ENCODE data around the gene CES2.

CES2 gene

DNA sequence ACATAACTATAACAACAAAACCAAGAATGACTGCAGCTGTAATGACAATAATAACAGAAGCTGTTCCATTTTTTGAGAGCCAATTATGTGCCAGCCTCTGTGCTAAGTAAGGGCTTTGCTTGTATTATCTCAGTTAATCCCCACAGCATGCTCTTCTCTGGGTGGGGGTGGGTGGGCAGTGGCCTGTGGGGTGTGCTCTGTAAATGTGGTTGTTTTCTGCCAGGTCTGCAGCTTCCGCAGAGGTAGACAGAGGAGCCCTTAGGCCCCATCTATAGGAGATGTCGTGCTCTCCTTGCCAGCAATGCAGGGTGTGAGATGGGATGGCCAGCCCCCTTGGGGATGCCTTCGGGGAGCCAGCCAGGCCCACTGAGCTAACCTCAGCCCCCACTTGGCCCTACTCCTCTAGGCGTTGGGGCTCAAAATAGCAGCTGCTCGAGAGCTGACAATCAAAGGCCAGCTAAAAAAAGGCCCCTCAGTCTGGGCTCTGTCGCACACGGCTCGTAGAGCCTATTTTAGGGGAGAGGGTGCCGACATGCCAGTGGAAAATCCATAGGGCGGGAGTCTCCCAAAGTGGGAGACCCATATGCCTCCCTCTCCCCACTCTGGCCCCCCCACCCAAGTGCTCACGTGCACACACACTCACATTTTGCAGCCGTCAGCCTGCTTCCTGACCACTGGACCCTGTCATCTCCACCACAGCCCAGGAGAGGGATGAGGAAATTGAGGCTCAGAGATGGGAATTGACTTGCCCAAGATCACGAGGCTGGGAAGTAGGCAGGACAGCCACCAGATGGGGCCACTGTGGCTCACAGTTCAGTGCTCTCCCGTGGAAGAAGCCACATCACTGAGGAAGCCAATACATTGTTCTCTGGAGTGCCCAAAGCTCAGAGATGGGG, 32.4 kb upstream of the CES2 start:
- in situ Hi-C loops (cut with HindIII; ENCODE audit: low sequenced_read_pairs) = no loop called here

DNA sequence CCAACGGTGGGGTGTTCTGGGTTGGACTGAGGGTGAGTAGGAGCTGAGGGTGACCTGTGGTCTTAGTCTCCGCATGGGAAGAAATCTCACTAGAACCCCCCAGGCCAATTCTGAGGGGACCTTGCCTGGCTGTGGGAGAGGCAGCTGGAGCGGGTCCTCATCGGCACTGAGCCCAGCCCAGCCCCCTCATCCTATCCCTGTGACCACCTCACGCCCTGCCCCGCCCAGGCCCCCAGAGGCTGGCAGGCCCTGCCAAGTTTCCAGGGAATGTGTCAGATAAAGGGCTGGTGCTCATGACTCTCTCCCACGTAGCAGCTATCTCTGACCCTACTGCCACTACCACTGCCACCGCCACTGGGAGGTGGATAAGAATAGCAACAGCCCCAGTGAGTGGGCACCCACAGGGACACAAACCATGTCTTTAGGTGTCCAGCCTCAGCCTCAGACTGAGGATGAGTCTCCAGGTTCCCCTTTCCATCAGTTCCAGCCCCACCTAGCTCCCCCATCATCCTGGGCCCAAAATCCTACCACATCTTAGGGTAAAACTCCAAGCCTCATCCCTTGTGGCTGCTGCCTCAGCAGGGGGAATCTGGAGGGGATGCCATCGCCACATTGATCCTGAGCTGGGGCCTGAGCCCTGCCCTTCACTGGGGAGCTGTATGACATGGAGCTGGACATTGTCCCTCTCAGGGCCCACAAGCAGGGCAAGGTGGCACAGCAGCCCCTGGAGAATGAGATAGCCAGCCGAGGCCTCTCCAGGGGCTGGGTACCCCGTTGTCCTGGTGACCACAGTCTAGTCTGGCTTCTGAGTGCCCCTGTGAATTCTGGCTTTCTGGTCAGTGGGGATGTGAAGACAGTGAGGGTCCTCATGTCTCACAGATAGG, 31.5 kb upstream of the CES2 start:
- in situ Hi-C loops (cut with HindIII; ENCODE audit: low sequenced_read_pairs) = no loop called here

DNA sequence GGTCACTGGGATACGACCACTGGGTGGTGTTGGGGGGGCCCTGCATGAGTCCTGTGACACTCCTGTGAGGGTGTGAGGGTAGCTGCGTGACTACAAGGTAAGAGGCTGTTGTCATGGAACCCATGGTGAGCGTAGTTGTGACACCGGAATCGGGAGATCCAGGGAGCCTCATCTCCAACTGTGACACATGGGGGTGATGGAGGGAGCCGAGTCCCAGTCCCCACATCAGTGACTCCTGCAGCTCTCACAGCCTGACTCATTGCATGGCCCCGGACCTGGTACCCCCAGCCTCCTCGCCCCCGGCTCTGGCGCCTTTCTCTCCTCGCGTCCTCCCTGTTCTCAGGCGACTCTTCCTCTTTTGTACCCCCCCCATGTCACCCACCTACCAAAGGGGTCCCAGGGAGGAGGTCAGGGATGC, 30.9 kb upstream of the CES2 start:
- in situ Hi-C loops (cut with HindIII; ENCODE audit: low sequenced_read_pairs) = no loop called here

DNA sequence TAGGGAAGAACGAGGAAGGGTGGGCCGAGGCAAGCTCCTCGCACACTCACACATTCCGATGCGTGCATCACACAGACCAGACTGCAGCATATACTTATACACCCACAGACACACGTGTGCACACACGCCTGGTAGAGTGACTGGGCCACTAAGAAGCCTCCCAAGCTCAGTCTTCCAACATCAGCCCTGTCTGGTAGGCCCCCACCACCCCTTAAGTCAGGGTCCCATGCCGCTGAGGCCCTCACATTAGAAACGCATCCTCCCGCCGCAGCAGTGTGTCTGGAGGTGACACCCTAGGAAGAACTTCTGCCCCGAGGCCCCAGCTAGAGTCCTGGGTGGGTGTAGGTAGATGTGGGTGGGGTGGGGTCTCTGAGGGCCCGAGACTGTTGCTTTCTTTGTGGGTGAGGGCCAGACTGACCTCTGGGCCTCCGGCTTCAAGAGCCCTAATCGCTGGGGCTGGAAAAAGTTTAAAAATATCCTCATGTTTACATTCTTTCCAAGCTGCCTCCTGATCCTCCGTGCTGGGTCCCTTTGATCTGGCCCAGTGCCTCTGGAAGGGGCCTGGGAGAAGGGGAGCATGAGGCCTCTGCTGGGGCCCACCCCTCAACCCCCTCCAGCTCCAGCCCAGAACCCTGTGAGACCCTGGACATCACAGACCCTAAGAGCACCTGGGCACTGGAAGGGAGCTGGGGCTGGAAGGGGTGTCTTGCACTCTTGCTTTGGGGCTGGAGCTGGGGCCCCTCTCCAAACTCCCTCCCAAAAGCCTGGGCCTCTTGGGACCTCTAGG, 30.3 kb upstream of the CES2 start:
- in situ Hi-C loops (cut with HindIII; ENCODE audit: low sequenced_read_pairs) = loop anchor here (5.0 kb wide), 1 partner anchor 72 kb away; no protein-coding TSS in a partner anchor

- in situ Hi-C loops (cut with HindIII; ENCODE audit: low sequenced_read_pairs) = loop anchor here (5.0 kb wide), 1 partner anchor 71 kb away; no protein-coding TSS in a partner anchor
Measured at GRCh38 chr16:66905633-66906539, 29.4 kb upstream of the CES2 start.

GRCh38 chr16:66906916-66907836, 28.1 kb upstream of the CES2 start:
- in situ Hi-C loops (cut with HindIII; ENCODE audit: low sequenced_read_pairs) = loop anchor here (5.0 kb wide), 1 partner anchor 70 kb away; no protein-coding TSS in a partner anchor

GRCh38 chr16:66908116-66908515, 27.2 kb upstream of the CES2 start:
- in situ Hi-C loops (cut with HindIII; ENCODE audit: low sequenced_read_pairs) = loop anchor here (5.0 kb wide), 1 partner anchor 69 kb away; no protein-coding TSS in a partner anchor

- in situ Hi-C loops (cut with HindIII; ENCODE audit: low sequenced_read_pairs) = loop anchor here (5.0 kb wide), 1 partner anchor 68 kb away; no protein-coding TSS in a partner anchor
Measured at GRCh38 chr16:66908762-66909559, 26.4 kb upstream of the CES2 start.

- in situ Hi-C loops (cut with HindIII; ENCODE audit: low sequenced_read_pairs) = no loop called here
Measured at GRCh38 chr16:66910175-66910940, 25.0 kb upstream of the CES2 start.

- in situ Hi-C loops (cut with HindIII; ENCODE audit: low sequenced_read_pairs) = no loop called here
Measured at GRCh38 chr16:66911112-66911511, 24.2 kb upstream of the CES2 start.

GRCh38 chr16:66911801-66912200, 23.5 kb upstream of the CES2 start:
- in situ Hi-C loops (cut with HindIII; ENCODE audit: low sequenced_read_pairs) = no loop called here

GRCh38 chr16:66913081-66913480, 22.2 kb upstream of the CES2 start:
- in situ Hi-C loops (cut with HindIII; ENCODE audit: low sequenced_read_pairs) = no loop called here

DNA sequence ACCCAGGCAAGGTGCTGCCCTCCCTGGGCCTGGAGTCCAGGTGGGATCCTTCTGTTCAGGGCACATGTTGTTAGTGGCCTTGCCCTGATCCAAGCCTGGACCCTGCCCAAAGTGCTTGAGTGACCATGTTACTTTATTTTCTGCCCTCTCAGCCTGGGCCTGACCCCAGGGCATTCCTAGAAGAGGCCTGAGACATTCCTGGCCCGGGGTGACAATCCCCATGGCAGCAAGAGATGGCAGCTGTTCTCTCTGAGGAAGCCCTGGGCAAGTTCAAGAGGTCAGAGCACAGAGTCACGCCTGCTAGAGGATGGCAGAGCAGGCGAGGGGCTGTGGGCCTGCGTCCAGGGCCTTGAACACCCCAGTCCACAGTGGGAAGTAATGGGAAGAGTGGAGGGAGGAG, 21.6 kb upstream of the CES2 start:
- in situ Hi-C loops (cut with HindIII; ENCODE audit: low sequenced_read_pairs) = no loop called here

DNA sequence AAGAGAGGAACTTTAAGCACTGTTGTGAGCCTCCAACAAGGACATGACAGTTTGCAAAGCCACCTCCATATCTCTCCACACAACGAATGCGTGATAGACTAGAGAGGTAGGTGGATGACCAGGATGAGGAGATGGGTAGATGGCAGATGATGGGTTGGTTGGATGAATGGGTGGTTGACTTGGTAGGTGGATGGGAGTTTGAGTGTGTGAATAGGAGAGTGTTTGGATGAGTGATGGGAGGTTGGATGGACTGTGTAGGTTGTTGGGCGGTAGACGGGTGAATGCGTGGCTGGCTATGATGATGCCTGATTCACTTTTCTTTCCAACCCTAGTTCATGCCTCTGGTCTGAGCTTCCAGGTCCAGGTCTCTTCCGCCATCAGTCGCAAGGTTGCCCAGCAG, 20.8 kb upstream of the CES2 start:
- in situ Hi-C loops (cut with HindIII; ENCODE audit: low sequenced_read_pairs) = no loop called here

GRCh38 chr16:66915041-66915440, 20.3 kb upstream of the CES2 start:
- in situ Hi-C loops (cut with HindIII; ENCODE audit: low sequenced_read_pairs) = no loop called here

GRCh38 chr16:66916518-66916917, 18.8 kb upstream of the CES2 start:
- in situ Hi-C loops (cut with HindIII; ENCODE audit: low sequenced_read_pairs) = no loop called here

- in situ Hi-C loops (cut with HindIII; ENCODE audit: low sequenced_read_pairs) = no loop called here
Measured at GRCh38 chr16:66917741-66918140, 17.6 kb upstream of the CES2 start.
